NCI-H2081 (cell line): Measurements from ENCODE around the gene AHCYL1.
"Not testable (repeated sequence)": the region's sequence is repeated elsewhere in the genome, so short reads cannot be mapped to it uniquely, and the experiment has no call there.

ENCODE experiments used
- DNase-seq, 2 experiments: peaks; one replicate each; lab custom pipeline; 2025; lab: John Stamatoyannopoulos, UW

The AHCYL1 gene

DNA sequence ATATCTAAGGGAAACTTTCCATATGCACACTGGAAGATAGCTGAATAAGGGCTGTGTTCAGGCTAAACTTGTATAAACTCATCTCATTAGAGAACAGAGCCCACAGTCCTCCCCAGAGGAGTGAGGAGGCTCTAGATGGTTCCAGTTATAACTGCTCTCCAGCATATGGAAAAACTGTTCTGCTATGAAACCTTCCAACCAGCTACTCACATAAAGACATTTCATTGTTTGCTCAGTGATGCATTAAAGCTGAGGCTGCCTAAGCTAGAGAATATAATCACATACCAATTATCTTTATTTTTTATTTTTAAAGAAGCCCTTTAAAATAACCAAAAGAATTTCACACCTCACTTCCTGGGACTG is 13.3 kb downstream of the AHCYL1 start:
- DNase-seq: no peak

DNA sequence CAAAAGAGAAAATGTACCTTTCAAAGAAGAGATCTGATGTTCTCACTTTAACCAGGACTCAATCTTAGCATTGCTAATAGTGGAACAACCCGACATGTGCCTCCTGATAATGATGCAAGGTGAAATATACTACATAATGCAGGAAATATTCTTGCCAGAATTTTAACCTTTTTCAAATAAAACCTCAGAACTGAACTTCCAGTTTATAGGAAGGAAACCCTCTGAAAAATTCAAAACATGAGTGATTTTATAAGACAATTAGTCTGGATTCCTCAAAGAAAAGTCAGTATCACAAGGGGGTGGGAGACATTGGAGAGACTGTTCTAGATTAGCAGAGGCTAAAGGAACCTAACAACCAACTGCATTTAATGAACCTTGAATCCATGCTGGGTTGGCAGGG is 18.1 kb downstream of the AHCYL1 start:
- no peak for DNase-seq

DNA sequence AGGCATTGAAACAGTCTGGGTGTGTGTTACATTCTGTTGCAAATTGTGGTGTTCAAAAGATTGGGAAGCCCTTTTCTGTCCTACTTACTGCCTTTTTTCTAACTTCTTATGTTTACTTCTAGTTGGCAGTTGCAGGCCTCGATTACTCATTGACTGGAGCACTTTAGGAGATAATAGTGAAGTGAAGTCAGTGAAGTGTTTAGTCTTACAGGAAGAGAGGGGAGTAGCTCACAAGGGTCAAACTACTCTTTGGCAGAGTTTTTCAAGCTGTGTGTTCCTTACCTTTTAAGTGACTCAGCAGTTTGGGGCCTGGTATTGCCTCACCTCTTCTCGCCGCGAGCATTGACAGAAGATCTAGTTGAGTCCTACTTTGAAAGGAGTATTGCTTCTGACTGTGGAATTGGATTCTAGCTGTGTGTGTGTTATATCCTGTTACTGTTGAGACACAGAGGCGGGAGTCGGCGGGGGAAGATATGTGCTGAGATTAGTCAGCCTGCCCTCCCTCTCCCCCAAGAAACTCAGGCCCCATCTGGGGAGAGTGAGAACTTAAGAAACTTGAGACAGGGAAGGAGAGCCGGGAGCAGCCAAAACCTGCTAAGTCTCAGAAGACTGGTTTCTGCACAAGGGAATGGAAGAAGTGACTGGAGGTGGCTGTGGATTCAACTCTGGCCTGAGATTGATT is 19.3 kb downstream of the AHCYL1 start:
- DNase-seq: no peak

DNA sequence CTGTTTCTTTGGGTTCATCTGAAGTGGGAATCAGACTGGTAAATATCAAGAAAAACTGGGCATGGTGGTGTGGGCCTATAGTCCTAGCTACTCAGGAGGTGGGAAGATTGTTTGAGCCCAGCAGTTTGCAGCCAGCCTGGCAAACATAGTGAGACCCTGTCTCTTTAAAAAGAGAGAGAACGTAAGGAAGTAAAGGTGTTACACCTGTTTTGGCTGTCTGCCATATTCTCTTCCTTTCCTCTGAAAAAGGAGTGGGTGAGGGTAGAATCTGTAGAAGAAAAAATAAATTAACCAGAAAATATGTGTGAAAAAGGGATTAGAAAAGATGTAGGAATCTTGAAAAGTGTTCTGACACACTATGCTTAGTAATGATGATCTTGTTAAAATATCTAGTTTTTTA is 20.0 kb downstream of the AHCYL1 start:
- DNase-seq: peak in 1 of 2 experiments; percentile 8

DNA sequence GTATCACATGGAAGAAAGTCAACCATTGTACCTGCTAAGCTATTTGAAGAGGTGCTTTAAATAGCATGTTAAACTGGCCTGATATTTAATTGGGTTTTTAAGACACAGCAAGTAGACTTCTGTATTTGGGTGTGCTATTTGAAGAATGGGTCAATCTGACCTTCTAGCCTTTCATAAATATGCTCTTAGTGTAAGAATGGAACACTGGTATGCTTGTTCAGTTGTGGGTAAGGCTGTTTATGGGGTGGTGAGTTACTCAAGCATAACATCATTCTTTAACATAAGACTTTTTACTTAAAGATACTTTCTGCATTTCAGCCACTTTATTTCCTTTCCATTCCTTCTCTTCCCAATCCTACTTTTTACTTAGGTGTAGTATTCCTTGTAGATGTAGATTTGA is 21.4 kb downstream of the AHCYL1 start:
- no peak for DNase-seq

DNA sequence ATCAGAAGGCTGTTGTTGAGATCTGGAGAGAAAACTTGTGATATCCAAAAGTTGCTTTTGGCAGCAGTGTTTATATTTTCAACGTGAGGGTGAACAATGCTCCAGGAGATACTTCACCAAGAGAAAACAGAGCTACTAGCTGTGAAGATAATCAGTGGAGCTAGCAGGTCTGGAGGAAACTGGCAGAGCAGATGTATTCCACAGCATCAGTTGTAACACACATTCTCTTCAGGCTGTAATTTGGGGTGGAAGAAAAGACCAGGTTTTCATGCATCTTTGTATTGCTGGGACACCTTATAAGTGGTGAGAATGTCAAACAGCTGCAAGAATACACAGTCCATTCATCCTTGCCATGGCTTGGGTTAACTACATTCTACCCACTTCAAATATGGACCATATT is 22.0 kb downstream of the AHCYL1 start:
- no peak for DNase-seq

DNA sequence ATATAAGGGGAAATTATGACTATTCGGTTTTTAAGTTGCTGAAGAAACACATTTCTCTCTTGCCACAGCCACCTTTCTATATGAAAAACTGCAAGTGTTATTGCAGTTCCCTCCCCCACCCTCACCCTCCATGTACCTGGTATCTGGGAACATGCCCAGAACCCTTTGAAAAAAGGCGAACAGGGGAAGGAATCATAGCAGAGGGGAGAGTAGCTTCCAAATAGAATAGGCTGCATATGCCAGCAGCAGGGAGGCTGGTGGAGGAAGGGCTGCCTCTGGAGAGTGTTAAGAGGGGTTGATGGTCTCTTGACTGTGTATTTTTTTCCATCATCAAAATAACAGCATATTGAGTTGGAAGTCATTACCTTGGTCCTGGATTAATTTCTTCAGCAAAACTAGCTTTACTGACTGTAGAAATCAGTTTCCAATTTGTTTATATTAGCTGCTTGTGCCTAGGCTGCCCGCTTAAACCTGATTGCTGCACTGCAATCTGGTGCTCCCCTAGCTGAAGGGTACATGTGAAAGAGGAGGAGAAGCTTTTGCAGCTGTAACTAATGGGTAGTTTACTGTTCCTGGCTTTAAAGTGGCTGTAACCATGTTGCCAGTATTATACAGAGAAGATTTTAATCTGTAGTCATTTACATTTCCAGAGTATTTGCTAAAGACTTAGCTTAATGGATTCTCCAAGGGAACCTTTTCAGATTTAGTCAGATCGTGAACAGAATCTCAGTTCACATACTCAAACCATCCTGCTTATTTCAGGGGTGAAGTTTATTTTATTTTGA is 22.7 kb downstream of the AHCYL1 start:
- DNase-seq: peak in 1 of 2 experiments; percentile 36

DNA sequence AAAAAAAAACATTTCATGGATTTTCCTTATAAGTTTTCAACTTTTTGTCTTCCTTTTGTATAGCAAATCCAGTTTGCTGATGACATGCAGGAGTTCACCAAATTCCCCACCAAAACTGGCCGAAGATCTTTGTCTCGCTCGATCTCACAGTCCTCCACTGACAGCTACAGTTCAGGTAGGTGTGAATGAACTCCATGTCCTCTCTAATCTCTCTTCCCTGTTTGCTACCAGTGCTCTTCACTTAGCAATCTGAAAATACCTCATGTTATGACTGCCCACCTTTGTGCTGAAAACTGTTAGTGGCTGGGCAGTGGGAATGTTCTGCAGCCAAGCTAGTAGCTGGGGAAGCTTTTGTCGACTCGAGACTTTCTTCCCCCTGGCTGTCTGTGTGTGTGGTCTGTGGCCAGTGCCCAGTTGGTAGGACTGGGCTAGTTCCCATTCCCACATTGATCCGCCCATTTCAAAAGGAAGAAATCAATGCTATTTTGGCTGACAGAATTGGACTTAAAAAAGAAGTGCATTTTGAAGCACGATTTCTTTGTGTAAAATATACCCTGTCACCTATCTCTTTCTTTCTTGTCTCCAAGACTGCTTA is 24.5 kb downstream of the AHCYL1 start:
- DNase-seq: no peak

DNA sequence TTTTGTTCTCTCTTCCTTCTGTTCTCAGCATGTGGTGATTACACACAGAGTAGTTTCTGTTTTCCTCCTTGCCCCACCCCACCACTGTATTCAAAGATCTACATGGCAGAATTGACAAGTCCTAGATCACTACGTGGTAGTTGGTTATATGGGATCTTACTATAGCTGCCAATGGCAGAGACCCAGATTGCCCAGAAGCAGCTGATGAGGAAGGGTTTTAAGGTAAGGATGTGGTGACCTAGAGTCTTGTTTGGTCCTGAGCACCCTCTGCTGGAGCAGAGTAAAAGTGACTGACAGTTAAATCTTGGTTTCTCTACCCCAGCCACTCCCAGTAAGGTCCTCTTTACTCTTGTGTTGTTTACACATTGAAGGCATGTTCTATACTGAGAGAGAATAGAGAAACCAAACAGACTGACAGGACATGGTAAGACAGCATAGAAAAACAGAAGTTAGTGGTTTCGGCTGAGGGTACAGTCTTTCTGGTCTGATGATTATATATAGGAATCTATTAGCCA is 27.0 kb downstream of the AHCYL1 start:
- peak in 1 of 2 experiments; percentile 3 for DNase-seq

DNA sequence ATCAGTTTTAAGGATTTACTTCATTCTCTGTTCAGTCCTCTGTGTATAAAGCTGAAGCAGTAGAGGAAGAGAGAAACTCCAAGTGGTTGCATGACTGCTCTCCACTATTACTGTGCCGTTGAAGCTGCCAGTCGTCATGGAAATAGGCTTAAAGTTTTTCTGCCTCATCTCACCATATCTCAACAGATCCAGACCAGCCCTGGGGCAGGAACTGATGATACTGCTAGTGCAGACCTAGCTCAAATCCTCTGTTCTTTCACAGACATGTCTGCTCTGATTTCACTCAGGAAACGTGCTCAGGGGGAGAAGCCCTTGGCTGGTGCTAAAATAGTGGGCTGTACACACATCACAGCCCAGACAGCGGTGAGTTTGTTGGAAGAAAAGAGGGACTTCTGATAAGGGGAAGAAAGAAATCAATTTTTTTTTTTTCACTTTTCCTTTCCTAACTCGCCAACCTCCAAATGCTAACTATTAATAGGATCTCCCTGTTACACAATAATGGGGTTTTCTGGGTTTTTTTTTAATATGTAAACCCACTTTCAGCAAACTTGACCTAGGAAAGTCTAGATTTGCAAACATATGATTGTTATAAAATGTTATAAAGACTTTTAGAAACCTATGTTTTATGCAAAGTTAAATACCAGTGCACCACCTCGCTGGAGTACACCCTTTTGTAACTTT is 27.7 kb downstream of the AHCYL1 start:
- no peak for DNase-seq

DNA sequence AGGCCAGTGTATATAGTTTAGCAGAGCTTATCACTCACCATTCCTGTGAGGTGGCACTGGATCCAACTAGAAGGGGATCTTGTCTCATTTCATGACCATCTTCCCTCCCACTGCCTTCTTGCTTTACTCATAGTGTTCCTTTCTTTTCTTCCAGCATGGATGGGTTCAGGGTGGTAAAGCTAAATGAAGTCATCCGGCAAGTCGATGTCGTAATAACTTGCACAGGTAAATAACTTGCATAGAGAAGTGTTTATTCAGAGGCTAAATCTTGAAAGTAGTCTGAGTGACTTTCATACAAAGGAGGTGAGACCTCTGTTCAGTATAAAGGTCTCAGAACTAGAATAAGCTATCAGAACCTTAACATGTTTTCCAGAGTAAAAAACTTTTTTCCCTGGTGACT is 33.2 kb downstream of the AHCYL1 start:
- DNase-seq: no peak

DNA sequence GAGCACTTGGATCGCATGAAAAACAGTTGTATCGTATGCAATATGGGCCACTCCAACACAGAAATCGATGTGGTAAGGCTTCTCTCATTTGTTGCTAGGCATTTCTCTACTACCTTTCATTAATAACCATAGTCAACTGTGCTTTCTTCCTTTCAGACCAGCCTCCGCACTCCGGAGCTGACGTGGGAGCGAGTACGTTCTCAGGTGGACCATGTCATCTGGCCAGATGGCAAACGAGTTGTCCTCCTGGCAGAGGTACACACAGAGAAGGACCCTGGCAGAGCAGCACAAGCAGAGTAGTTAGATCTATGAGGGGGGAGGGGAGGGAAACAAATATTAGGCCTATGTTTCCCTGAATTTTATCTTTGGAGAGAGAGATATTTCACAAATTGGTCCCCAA is 33.8 kb downstream of the AHCYL1 start:
- no peak for DNase-seq

DNA sequence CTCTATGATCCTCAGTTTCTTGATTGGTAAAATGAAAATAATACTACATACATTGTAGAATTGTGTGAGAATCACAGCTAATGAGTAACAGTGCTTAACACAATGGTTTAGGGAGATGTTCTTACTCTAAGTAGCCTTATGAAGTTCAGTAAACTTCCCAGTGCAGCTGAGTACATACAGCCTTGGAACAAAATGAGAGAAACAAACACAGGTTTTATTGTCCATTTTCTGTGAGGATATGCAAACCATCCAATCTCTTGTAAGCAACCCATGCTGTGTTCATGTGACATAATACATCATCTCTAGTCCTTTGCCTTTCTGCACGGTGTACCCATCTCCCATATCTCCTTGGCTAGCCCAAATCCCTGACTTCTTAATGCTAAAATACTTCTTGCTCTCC is 35.2 kb downstream of the AHCYL1 start:
- peak; percentile 15 to 49 for DNase-seq

DNA sequence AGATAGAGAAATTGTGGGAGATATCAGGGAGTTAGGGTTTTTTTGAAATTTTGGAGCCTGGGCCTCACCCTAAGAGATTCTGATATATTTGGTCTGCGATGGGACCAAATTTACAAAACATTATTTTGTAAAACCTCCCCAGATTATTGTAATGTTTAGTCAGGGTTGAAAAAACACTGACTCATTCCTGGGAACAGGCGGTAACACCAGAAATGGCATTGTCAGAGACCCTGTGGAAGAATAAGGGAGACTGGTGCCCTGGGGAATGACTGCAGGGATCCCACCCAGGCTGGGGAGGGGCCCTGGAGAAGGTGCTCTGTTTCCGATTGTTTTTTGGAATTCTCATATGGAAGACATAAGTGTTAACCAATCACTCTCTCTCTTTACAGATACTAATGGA is 36.7 kb downstream of the AHCYL1 start:
- DNase-seq: no peak

DNA sequence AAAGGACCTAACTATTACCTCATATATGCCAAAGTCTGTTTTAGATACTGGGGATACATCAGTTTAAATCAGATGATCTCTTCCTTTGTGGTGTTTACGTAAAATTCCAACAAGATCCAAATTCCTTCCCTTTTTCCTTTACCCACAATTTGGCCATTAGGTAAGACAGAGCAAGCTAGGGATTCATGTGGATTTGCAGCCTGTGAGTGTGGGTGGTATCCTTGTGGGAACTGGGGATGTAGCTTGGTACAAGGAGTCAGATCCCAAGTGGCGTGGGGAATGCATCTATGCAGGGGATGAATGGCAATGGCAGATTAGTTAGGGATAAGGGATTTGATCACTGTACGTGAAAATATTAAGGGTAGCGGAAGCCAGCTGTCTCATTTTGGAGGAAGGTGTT is 40.0 kb downstream of the AHCYL1 start:
- DNase-seq: no peak

DNA sequence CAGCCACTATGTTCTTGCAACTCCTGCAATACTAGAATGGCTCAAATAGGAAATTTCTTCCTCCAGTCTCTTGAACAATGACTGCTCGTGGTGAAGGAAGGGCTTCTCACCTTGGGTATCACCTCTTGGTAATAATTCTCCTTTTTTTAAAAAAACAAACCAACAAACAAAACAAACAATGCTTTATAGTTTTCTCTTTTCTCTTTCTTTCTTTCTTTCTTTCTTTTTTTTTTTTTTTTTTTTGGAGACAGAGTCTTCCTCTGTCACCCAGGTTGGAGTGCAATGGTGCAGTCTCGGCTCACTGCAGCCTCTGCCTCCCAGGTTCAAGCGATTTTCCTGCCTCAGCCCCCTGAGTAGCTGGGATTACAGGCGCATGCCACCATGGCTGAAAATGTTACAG is 46.1 kb downstream of the AHCYL1 start:
- DNase-seq: not testable (repeated sequence)

DNA sequence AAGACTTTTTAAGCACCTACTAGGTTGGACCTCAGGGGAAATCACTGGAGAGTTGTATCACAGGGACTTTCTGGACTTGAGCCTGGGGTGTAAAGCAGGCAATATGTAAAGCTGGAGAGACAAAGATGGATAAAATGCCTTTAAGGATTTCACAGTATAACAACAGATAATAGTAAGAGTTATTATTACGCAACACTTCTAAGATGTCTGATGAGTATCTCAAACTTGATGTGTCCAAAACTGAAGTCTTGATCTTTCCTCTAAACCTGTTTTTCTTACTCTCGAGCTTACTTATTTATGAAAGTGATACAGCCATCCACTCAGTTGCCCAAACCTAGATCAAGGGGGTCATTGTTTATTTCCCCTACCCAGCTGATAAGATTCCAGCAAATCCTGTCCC is 47.8 kb downstream of the AHCYL1 start:
- no peak for DNase-seq

DNA sequence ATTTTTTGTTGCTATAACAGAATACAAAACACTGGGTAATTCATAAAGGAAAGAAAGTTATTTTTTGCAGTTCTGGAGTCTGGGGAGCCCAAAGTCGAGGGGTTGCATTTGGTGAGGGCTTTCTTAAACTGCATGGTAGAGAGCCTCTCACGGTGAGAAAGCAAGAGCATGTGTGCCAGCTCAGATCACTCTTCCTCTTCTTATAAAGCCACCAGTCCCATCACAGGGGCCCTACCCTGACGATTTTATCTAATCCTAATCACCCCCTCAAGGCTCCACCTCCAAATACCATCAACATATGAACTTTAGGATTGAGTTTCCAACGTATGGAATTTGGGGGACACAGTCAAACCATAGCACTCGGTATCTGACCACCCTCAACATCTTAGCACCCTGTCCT is 48.9 kb downstream of the AHCYL1 start:
- DNase-seq: no peak

DNA sequence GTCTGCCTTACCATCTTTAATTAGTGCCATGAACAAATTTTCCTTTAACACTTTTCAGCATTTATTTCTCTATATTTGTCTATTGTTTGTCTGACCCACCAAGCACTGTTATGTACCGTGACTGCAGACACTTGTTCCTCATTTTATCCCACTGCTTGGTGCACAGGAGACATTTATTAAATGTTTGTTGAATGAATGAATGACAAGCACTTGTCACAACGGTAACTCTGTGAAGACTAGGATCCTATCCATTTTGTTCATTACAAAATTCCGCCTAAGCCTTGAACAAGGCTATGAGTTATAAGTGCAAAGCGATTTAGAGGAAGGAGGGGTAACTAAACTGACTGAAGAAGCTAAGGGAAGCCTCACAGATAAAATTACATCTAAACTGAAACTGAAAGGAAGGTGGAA is 49.5 kb downstream of the AHCYL1 start:
- DNase-seq: no peak

DNA sequence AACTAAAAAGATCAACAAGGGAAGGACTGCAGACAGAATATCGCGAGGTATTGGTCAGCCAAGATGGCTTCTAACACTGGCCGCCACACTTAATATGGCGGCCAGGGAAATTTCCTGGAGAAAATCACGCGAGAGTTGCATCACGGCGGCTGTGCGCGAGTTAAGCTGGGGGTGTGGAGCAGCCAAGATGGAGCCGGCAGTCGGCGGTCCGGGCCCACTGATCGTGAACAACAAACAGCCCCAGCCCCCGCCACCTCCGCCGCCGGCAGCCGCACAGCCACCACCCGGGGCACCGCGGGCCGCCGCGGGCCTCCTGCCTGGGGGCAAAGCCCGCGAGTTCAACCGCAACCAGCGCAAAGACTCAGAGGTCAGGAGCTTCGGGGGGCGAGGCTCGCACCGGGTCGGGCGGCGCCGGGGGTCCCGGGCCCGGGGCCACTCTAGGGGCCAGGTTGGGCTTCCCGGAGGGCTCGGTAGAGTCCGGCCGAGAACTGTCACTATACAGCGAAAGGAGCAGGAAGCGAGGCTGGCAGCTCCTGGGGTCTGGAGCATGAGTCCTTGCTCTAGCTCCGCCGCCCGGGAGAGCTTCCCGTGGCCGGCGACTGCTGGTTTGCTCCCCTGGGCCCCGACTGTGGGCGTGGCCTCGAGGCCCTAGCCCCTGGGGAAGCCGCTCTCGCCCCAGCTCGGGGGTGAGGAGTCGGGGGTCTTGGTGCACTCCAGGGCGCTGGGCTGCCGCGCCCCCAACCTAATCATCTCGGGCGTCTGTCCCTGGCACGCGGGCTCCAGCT is 50.1 kb downstream of the AHCYL1 start, which contains the start of gene STRIP1:
TSS of gene STRIP1 (plus strand) at position 174 of the 785 bp plus-strand sequence. CDS start at position 188, 14 bp downstream.
- DNase-seq: peak; percentile 82 to 94

DNA sequence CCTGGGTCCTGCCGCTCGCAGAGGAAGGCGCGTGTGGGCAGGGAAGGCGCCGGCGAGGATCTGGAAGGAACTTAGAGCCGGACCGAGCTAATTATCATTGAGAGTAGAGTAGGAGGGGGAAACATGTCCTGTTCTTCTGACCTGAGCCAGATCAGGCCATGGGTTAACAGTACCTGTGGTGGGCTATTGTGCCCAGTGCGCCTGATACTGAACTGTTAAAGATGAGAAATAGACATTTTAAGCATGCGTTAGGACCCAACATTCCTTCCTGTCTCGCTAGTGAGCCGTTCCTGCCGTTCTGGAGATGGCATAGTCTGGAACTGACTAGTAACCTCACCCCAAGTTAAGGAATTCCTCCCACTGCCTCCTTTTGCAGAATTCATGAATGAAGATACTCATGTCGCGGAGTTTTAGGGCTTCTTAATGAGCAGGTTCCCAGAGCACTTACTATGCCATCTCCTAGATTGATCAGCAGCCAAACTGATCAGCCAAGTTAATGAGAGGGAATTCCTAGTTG is 50.7 kb downstream of the AHCYL1 start:
- no peak for DNase-seq
